ENCODE measurements around the gene IFITM2.
A peak's percentile ranks its signal among the peaks of the same experiment; 100 is the strongest.
"Not testable (repeated sequence)": the region's sequence is repeated elsewhere in the genome, so short reads cannot be mapped to it uniquely, and the experiment has no call there.

The IFITM2 gene

GRCh38 chr11:342328-342727 lies 34.7 kb downstream of the IFITM2 start:
- H3F3A ChIP-seq (ENCODE audit: low read depth), result peaks cover 5% of the 10 kb centered on the region; the same call in 1 of the 2 replicates
- no peak overlapping the region for H3K4me3 ChIP-seq (ENCODE audit: low read length, poor library complexity, severe bottlenecking)
- no peaks in the 10 kb centered on the region for H3K27me3 ChIP-seq (ENCODE audit: insufficient read depth, low read length, poor library complexity, severe bottlenecking)
- 0 out of 2 replicates have a peak overlapping the region, but pooled peaks have one; percentile 30 for H2AFZ ChIP-seq (ENCODE audit: low read length)
- H3K36me3 ChIP-seq (ENCODE audit: insufficient read depth, low read length), result no peaks in the 10 kb centered on the region
- no peaks in the 10 kb centered on the region for H3K79me2 ChIP-seq (ENCODE audit: insufficient read depth, low read length)
- TF ChIP-seq EZH2phosphoT487 (IDR thresholded peaks at IDR 0.05; ENCODE audit: borderline replicate concordance), result no peak
- TF ChIP-seq CTCF (conservative IDR thresholded peaks at IDR 0.05; ENCODE audit: low read length), result no peak
- H3K9me2 ChIP-seq (replicated peaks; ENCODE audit: low read depth, low read length), result no peaks in the 10 kb centered on the region
- H3K4me1 ChIP-seq (ENCODE audit: insufficient read depth, low read length, poor library complexity, severe bottlenecking), result peaks cover 35% of the 10 kb centered on the region
- H4K20me1 ChIP-seq (ENCODE audit: insufficient read depth, low read length, poor library complexity, severe bottlenecking), result no peaks in the 10 kb centered on the region
- peak overlapping the region; percentile 49 for H3K4me2 ChIP-seq (ENCODE audit: low read depth, low read length, poor library complexity, severe bottlenecking)
- no peaks in the 10 kb centered on the region for H3K9me3 ChIP-seq (ENCODE audit: insufficient read depth, low read depth, low read length)
- H3K9ac ChIP-seq (ENCODE audit: low read depth, low read length, poor library complexity, severe bottlenecking), result peak overlapping the region; percentile 34

DNA sequence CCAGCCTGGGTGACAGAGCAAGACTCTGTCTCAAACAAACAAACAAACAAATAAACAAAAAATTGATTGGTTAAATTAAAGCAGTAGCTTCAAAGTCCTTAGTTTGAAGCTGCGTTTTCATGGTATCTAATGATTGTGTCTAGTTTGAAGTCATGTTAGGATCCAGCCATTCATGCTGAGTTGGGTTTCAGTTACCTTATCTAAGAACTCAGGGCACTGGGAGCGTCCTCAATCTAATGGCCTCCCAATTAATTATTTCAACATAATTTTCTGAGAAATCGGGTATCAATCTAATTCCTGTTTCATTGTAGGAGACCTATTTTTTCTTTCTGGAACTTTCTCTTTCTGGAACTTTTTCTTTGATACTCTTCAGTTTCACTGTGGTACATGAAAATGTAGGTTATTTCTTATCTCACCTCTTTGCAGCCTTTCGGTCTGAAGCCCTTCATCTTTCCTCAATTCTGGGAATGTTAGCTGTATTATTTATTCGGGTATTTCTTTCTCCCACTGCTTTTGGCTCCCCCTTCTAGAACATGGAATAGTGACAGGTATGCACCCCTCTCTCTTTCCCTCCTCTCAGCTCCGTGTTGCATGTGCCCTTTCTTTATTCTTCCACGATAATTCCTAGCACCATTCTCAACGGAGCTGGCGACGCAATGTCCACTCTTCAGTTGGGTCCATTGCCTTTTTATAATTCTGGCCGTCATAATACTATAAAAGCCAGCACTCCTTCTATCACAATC lies 37.4 kb downstream of the IFITM2 start:
- Histone ChIP-seq H3K4me2 (ENCODE audit: low read depth, low read length, poor library complexity, severe bottlenecking) (no peak overlapping the region), H3K9ac (ENCODE audit: low read depth, low read length, poor library complexity, severe bottlenecking) (no peak overlapping the region), H3K9me3 (ENCODE audit: insufficient read depth, low read depth, low read length) (no peaks in the 10 kb centered on the region), H4K20me1 (ENCODE audit: insufficient read depth, low read length, poor library complexity, severe bottlenecking) (no peaks in the 10 kb centered on the region), H3K27me3 (ENCODE audit: insufficient read depth, low read length, poor library complexity, severe bottlenecking) (no peaks in the 10 kb centered on the region), H3K79me2 (ENCODE audit: insufficient read depth, low read length) (no peaks in the 10 kb centered on the region), H3K4me3 (ENCODE audit: low read length, poor library complexity, severe bottlenecking) (no peak overlapping the region), H3K36me3 (ENCODE audit: insufficient read depth, low read length) (no peaks in the 10 kb centered on the region), H3K4me1 (ENCODE audit: insufficient read depth, low read length, poor library complexity, severe bottlenecking) (peaks cover 49% of the 10 kb centered on the region), H2AFZ (ENCODE audit: low read length) (no peak overlapping the region), H3K9me2 (replicated peaks; ENCODE audit: low read depth, low read length) (no peaks in the 10 kb centered on the region), H3F3A (ENCODE audit: low read depth) (peaks cover 5% of the 10 kb centered on the region; the same call in 1 of the 2 replicates)
- TF ChIP-seq CTCF (conservative IDR thresholded peaks at IDR 0.05; ENCODE audit: low read length) (no peak), EZH2phosphoT487 (IDR thresholded peaks at IDR 0.05; ENCODE audit: borderline replicate concordance) (no peak)

DNA sequence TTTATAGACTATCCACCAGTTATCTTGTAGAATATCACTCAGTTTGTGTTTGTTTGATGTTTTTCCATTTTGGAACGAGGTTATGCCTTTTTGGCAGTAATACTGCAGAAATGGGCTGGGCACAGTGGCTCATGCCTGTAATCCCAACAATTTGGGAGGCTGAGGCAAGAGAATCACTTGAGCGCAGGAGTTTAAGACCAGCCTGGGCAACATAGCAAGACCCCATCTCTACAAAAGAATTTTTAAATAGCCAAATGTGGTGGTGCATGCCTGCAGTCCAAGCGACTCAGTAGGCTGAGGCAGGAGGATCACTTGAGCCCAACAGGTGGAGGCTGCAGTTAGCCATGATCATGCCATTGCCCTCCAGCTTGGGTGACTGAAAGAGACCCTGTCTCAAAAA lies 38.9 kb downstream of the IFITM2 start:
- H3K9me3 ChIP-seq (ENCODE audit: insufficient read depth, low read depth, low read length), result no peaks in the 10 kb centered on the region
- TF ChIP-seq EZH2phosphoT487 (IDR thresholded peaks at IDR 0.05; ENCODE audit: borderline replicate concordance) (no peak), CTCF (conservative IDR thresholded peaks at IDR 0.05; ENCODE audit: low read length) (no peak)
- no peaks in the 10 kb centered on the region for H3K27me3 ChIP-seq (ENCODE audit: insufficient read depth, low read length, poor library complexity, severe bottlenecking)
- no peaks in the 10 kb centered on the region for H3K79me2 ChIP-seq (ENCODE audit: insufficient read depth, low read length)
- no peaks in the 10 kb centered on the region for H4K20me1 ChIP-seq (ENCODE audit: insufficient read depth, low read length, poor library complexity, severe bottlenecking)
- peaks cover 16% of the 10 kb centered on the region for H3F3A ChIP-seq (ENCODE audit: low read depth)
- H3K4me1 ChIP-seq (ENCODE audit: insufficient read depth, low read length, poor library complexity, severe bottlenecking), result peaks cover 47% of the 10 kb centered on the region
- no peak overlapping the region for H3K4me3 ChIP-seq (ENCODE audit: low read length, poor library complexity, severe bottlenecking)
- H3K36me3 ChIP-seq (ENCODE audit: insufficient read depth, low read length), result no peaks in the 10 kb centered on the region
- H3K4me2 ChIP-seq (ENCODE audit: low read depth, low read length, poor library complexity, severe bottlenecking), result no peak overlapping the region
- H2AFZ ChIP-seq (ENCODE audit: low read length), result no peak overlapping the region
- H3K9me2 ChIP-seq (replicated peaks; ENCODE audit: low read depth, low read length), result no peaks in the 10 kb centered on the region
- H3K9ac ChIP-seq (ENCODE audit: low read depth, low read length, poor library complexity, severe bottlenecking), result no peak overlapping the region

DNA sequence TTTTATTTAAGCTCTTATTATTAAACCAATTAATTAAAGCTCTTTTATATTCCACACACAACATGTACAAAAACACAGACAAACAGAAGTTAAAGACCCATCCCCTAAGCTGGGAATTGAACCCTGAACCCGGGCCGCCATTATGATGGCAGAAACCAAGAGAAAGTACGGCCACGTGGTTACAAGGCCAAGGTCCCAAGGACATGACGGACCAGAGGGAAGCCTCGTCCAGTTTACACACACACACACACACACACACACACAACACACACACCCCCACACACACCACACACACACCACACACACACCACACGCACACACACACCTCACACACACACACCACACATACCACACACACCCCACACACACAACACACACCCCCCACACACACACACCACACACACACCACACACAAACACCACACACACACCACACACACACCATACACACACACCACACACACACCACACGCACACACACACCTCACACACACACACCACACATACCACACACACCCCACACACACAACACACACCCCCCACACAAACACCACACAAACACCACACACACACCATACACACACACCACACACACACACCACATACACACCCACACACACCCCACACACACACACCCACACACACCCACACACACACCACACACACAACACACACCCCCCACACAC lies 41.8 kb downstream of the IFITM2 start:
- H3K9me2 ChIP-seq (replicated peaks; ENCODE audit: low read depth, low read length); H2AFZ ChIP-seq (ENCODE audit: low read length); H3K79me2 ChIP-seq (ENCODE audit: insufficient read depth, low read length); H4K20me1 ChIP-seq (ENCODE audit: insufficient read depth, low read length, poor library complexity, severe bottlenecking); H3K9me3 ChIP-seq (ENCODE audit: insufficient read depth, low read depth, low read length); H3K36me3 ChIP-seq (ENCODE audit: insufficient read depth, low read length); H3K27me3 ChIP-seq (ENCODE audit: insufficient read depth, low read length, poor library complexity, severe bottlenecking): not testable (repeated sequence)
- peak overlapping the region; percentile 96 for H3K9ac ChIP-seq (ENCODE audit: low read depth, low read length, poor library complexity, severe bottlenecking)
- H3K4me3 ChIP-seq (ENCODE audit: low read length, poor library complexity, severe bottlenecking), result peak overlapping the region; percentile 69
- peaks cover 57% of the 10 kb centered on the region for H3K4me1 ChIP-seq (ENCODE audit: insufficient read depth, low read length, poor library complexity, severe bottlenecking)
- H3F3A ChIP-seq (ENCODE audit: low read depth), result peaks cover 24% of the 10 kb centered on the region
- peak overlapping the region; percentile 90 for H3K4me2 ChIP-seq (ENCODE audit: low read depth, low read length, poor library complexity, severe bottlenecking)

- peak overlapping the region; percentile 69 for H3K4me3 ChIP-seq (ENCODE audit: low read length, poor library complexity, severe bottlenecking)
- H3K36me3 ChIP-seq (ENCODE audit: insufficient read depth, low read length); H3K79me2 ChIP-seq (ENCODE audit: insufficient read depth, low read length); H3K9me3 ChIP-seq (ENCODE audit: insufficient read depth, low read depth, low read length); H4K20me1 ChIP-seq (ENCODE audit: insufficient read depth, low read length, poor library complexity, severe bottlenecking); H3K9me2 ChIP-seq (replicated peaks; ENCODE audit: low read depth, low read length); H2AFZ ChIP-seq (ENCODE audit: low read length); H3K27me3 ChIP-seq (ENCODE audit: insufficient read depth, low read length, poor library complexity, severe bottlenecking): not testable (repeated sequence)
- peaks cover 26% of the 10 kb centered on the region for H3F3A ChIP-seq (ENCODE audit: low read depth)
- peak overlapping the region; percentile 96 for H3K9ac ChIP-seq (ENCODE audit: low read depth, low read length, poor library complexity, severe bottlenecking)
- H3K4me2 ChIP-seq (ENCODE audit: low read depth, low read length, poor library complexity, severe bottlenecking), result peak overlapping the region; percentile 90
- peaks cover 59% of the 10 kb centered on the region for H3K4me1 ChIP-seq (ENCODE audit: insufficient read depth, low read length, poor library complexity, severe bottlenecking)
Measured at GRCh38 chr11:350033-350722, 42.6 kb downstream of the IFITM2 start.
